ENCODE data around the gene NRG2.

- TF ChIP-seq CTCF (IDR thresholded peaks at IDR 0.05) (no peak), POLR2A (IDR thresholded peaks at IDR 0.05) (no peak)
Observed at GRCh38 chr5:139954022-139954421, 89.1 kb downstream of the NRG2 start.

Data from body of pancreas (tissue), 4 donors.